Measurements from ENCODE around the gene KIAA1549.

The KIAA1549 gene

GRCh38 chr7:138886501-138886917 lies 94.7 kb downstream of the KIAA1549 start:
- Histone ChIP-seq H3K36me3 (no peaks in the 10 kb centered on the region), H3K9me3 (no peaks in the 10 kb centered on the region), H3K27me3 (no peaks in the 10 kb centered on the region), H3K27ac (no peak overlapping the region), H3K4me3 (no peak overlapping the region), H3K4me1 (no peaks in the 10 kb centered on the region)
- intact Hi-C loops (cut with DNase I; ENCODE audit: low total_unique reads) = loop anchor here (10.0 kb wide), 1 partner anchor 188 kb away; no protein-coding TSS in a partner anchor
- TF ChIP-seq CTCF (IDR thresholded peaks at IDR 0.05) = peak; percentile 42 to 49
- DNase-seq = no peak

GRCh38 chr7:138885383-138886147 lies 95.6 kb downstream of the KIAA1549 start:
- H3K27ac ChIP-seq = no peak overlapping the region
- intact Hi-C loops (cut with DNase I; ENCODE audit: low total_unique reads) = loop anchor here (10.0 kb wide), 1 partner anchor 189 kb away; no protein-coding TSS in a partner anchor
- no peak for DNase-seq
- TF ChIP-seq CTCF (IDR thresholded peaks at IDR 0.05) = no peak
- no peaks in the 10 kb centered on the region for H3K36me3 ChIP-seq
- H3K27me3 ChIP-seq = no peaks in the 10 kb centered on the region
- no peaks in the 10 kb centered on the region for H3K4me1 ChIP-seq
- H3K9me3 ChIP-seq = no peaks in the 10 kb centered on the region
- no peak overlapping the region for H3K4me3 ChIP-seq

- no peaks in the 10 kb centered on the region for H3K4me1 ChIP-seq
- H3K27ac ChIP-seq = no peak overlapping the region
- TF ChIP-seq CTCF (IDR thresholded peaks at IDR 0.05) = no peak
- no peaks in the 10 kb centered on the region for H3K36me3 ChIP-seq
- H3K9me3 ChIP-seq = no peaks in the 10 kb centered on the region
- no peak for DNase-seq
- intact Hi-C loops (cut with DNase I; ENCODE audit: low total_unique reads) = loop anchor here (10.0 kb wide), 1 partner anchor 193 kb away; no protein-coding TSS in a partner anchor
- no peak overlapping the region for H3K4me3 ChIP-seq
- no peaks in the 10 kb centered on the region for H3K27me3 ChIP-seq
Observed at GRCh38 chr7:138882249-138882648, 98.9 kb downstream of the KIAA1549 start.

GRCh38 chr7:138881579-138882188 lies 99.5 kb downstream of the KIAA1549 start:
- DNase-seq = no peak
- no peak for TF ChIP-seq CTCF (IDR thresholded peaks at IDR 0.05)
- Histone ChIP-seq H3K27me3 (no peaks in the 10 kb centered on the region), H3K4me1 (no peaks in the 10 kb centered on the region), H3K36me3 (no peaks in the 10 kb centered on the region), H3K9me3 (no peaks in the 10 kb centered on the region), H3K4me3 (no peak overlapping the region), H3K27ac (no peak overlapping the region)
- intact Hi-C loops (cut with DNase I; ENCODE audit: low total_unique reads) = loop anchor here (10.0 kb wide), 1 partner anchor 193 kb away; no protein-coding TSS in a partner anchor

- no peak for TF ChIP-seq CTCF (IDR thresholded peaks at IDR 0.05)
- no peaks in the 10 kb centered on the region for H3K36me3 ChIP-seq
- no peak overlapping the region for H3K27ac ChIP-seq
- H3K4me3 ChIP-seq = no peak overlapping the region
- H3K27me3 ChIP-seq = no peaks in the 10 kb centered on the region
- peak in 1 of 2 donors; percentile 45 for DNase-seq
- no peaks in the 10 kb centered on the region for H3K9me3 ChIP-seq
- no peaks in the 10 kb centered on the region for H3K4me1 ChIP-seq
- intact Hi-C loops (cut with DNase I; ENCODE audit: low total_unique reads) = loop anchor here (10.0 kb wide), 1 partner anchor 194 kb away; no protein-coding TSS in a partner anchor
Observed at GRCh38 chr7:138880881-138881578, 100.2 kb downstream of the KIAA1549 start.
